H9 (cell line): ENCODE results near the gene DOK5. TPM values are rescaled to one million over a fixed set of nuclear protein-coding genes. Genes with fewer than 3 reads are reported as not detected.

Experiments
- DNase-seq: peaks from one replicate; pipeline ENCODE4 v3.0.0-alpha.2; 2017
- H2AFZ ChIP-seq: one replicate; pipeline ENCODE4 v1.6.1; 2013; ENCODE audit warnings: mild to moderate bottlenecking, low read length, control low read depth, moderate library complexity
- H2AK5ac ChIP-seq: 2 replicates; pipeline ENCODE4 v1.6.1; 2013; ENCODE audit warnings: low read length, control low read depth, mixed read lengths; ENCODE audit not compliant: insufficient read length
- H2BK120ac ChIP-seq: one replicate; pipeline ENCODE4 v1.6.1; 2013; ENCODE audit warnings: low read depth, mild to moderate bottlenecking, low read length, control low read depth, inconsistent platforms; ENCODE audit not compliant: poor library complexity, severe bottlenecking
- H2BK12ac ChIP-seq: 2 replicates; pipeline ENCODE4 v1.6.1; 2013; ENCODE audit warnings: low read length, control low read depth, mixed read lengths, low read depth; ENCODE audit not compliant: insufficient read length
- H2BK15ac ChIP-seq: 2 replicates; pipeline ENCODE4 v1.6.1; 2013; ENCODE audit warnings: low read depth, low read length, control low read depth
- H2BK20ac ChIP-seq: one replicate; pipeline ENCODE4 v1.6.1; 2013; ENCODE audit warnings: low read depth, mild to moderate bottlenecking, low read length, control low read depth, inconsistent platforms; ENCODE audit not compliant: poor library complexity, severe bottlenecking
- H2BK5ac ChIP-seq: 2 replicates; pipeline ENCODE4 v1.6.1; 2013; ENCODE audit warnings: low read length, control low read depth, mixed read lengths; ENCODE audit not compliant: insufficient read length
- H3K14ac ChIP-seq: 2 replicates; pipeline ENCODE4 v1.6.1; 2013; ENCODE audit warnings: low read length, control low read depth; ENCODE audit not compliant: insufficient read depth
- H3K18ac ChIP-seq: 2 replicates; pipeline ENCODE4 v1.6.1; 2013; ENCODE audit warnings: low read depth, mild to moderate bottlenecking, mixed read lengths, low read length, control low read depth; ENCODE audit not compliant: insufficient read length
- H3K23ac ChIP-seq: 2 replicates; pipeline ENCODE4 v1.6.1; 2013; ENCODE audit warnings: low read length, control low read depth, mixed read lengths, low read depth; ENCODE audit not compliant: insufficient read length
- H3K23me2 ChIP-seq: 2 replicates; pipeline ENCODE4 v1.6.1; 2013; ENCODE audit warnings: low read depth, mild to moderate bottlenecking, mixed read lengths, low read length, control low read depth; ENCODE audit not compliant: insufficient read length, poor library complexity, severe bottlenecking
- H3K27ac ChIP-seq: 2 replicates; pipeline ENCODE4 v1.5.1; 2013; ENCODE audit warnings: low read length, control low read depth, mixed read lengths, low read depth; ENCODE audit not compliant: insufficient read length
- H3K27me3 ChIP-seq: 2 replicates; pipeline ENCODE4 v1.6.1; 2013; ENCODE audit warnings: low read length, control low read depth, inconsistent platforms; ENCODE audit not compliant: insufficient read depth
- H3K4ac ChIP-seq: 2 replicates; pipeline ENCODE4 v1.6.1; 2013; ENCODE audit warnings: low read depth, mild to moderate bottlenecking, control low read depth, inconsistent platforms, low read length, moderate library complexity
- H3K4me1 ChIP-seq: 2 replicates; pipeline ENCODE4 v1.6.1; 2013; ENCODE audit warnings: low read length, control low read depth, inconsistent platforms; ENCODE audit not compliant: insufficient read depth
- H3K4me2 ChIP-seq: 2 replicates; pipeline ENCODE4 v1.6.1; 2013; ENCODE audit warnings: low read length, control low read depth, mixed read lengths; ENCODE audit not compliant: insufficient read length, insufficient read depth
- H3K56ac ChIP-seq: 2 replicates; pipeline ENCODE4 v1.6.1; 2013; ENCODE audit warnings: low read depth, mild to moderate bottlenecking, mixed read lengths, low read length, control low read depth; ENCODE audit not compliant: insufficient read length
- H3K79me1 ChIP-seq: 2 replicates; pipeline ENCODE4 v1.6.1; 2013; ENCODE audit warnings: low read depth, mild to moderate bottlenecking, moderate library complexity, low read length, control low read depth, inconsistent platforms; ENCODE audit not compliant: insufficient read depth, poor library complexity, severe bottlenecking
- H3K79me2 ChIP-seq: 2 replicates; pipeline ENCODE4 v1.6.1; 2013; ENCODE audit warnings: low read length, control low read depth, inconsistent platforms; ENCODE audit not compliant: insufficient read depth
- H3K9ac ChIP-seq: 2 replicates; pipeline ENCODE4 v1.6.1; 2013; ENCODE audit warnings: low read length, control low read depth, mixed read lengths; ENCODE audit not compliant: insufficient read length; ENCODE audit errors: extremely low read depth
- H3K9me3 ChIP-seq: one replicate; pipeline ENCODE4 v1.6.1; 2013; ENCODE audit warnings: low read depth, low read length, inconsistent platforms; ENCODE audit not compliant: control insufficient read depth
- H3T11ph ChIP-seq: one replicate; pipeline ENCODE4 v1.6.1; 2013; ENCODE audit warnings: mild to moderate bottlenecking, low read length, control low read depth, inconsistent platforms
- H4K20me1 ChIP-seq: one replicate; pipeline ENCODE4 v1.6.1; 2013; ENCODE audit not compliant: control insufficient read depth, insufficient read length, insufficient read depth
- H4K5ac ChIP-seq: 2 replicates; pipeline ENCODE4 v1.6.1; 2013; ENCODE audit warnings: low read depth, mild to moderate bottlenecking, mixed read lengths, low read length, control low read depth; ENCODE audit not compliant: insufficient read length
- H4K8ac ChIP-seq: replicated peaks from 2 replicates; pipeline ENCODE4 v1.6.1; 2013; ENCODE audit warnings: low read length, control low read depth, mixed read lengths, low read depth; ENCODE audit not compliant: insufficient read length
- H4K91ac ChIP-seq: 2 replicates; pipeline ENCODE4 v1.6.1; 2013; ENCODE audit warnings: low read depth, mild to moderate bottlenecking, moderate library complexity, mixed read lengths, low read length, control low read depth; ENCODE audit not compliant: insufficient read length
- H3K27ac Mint-ChIP-seq, 3 experiments: 2 replicates in 2 of 3; 3 replicates in 1 of 3; pipeline ENCODE4 v1.8.0; 2020 to 2021; ENCODE audit warnings: mixed read lengths in 3 of 3, mild to moderate bottlenecking in 1 of 3, moderate library complexity in 1 of 3
- H3K27me3 Mint-ChIP-seq: 2 replicates; pipeline ENCODE4 v1.8.0; 2021; ENCODE audit warnings: low read depth, mild to moderate bottlenecking, moderate library complexity, mixed read lengths
- H3K36me3 Mint-ChIP-seq, 3 experiments: 2 replicates in 2 of 3; 3 replicates in 1 of 3; pipeline ENCODE4 v1.8.0; 2020 to 2021; ENCODE audit warnings: low read depth in 3 of 3, mixed read lengths in 3 of 3; ENCODE audit not compliant: insufficient read depth in 1 of 3
- H3K4me1 Mint-ChIP-seq, 2 experiments: 2 replicates each; pipeline ENCODE4 v1.8.0; 2020; ENCODE audit warnings: mixed read lengths in 2 of 2
- H3K4me3 Mint-ChIP-seq, 2 experiments: 2 replicates in 1 of 2; 3 replicates in 1 of 2; pipeline ENCODE4 v1.8.0; 2020 to 2021; ENCODE audit warnings: mild to moderate bottlenecking in 2 of 2, mixed read lengths in 2 of 2, moderate library complexity in 1 of 2
- H3K9me3 Mint-ChIP-seq, 2 experiments: 2 replicates in 1 of 2; 3 replicates in 1 of 2; pipeline ENCODE4 v1.8.0; 2020; ENCODE audit warnings: mild to moderate bottlenecking in 2 of 2, mixed read lengths in 2 of 2, moderate library complexity in 1 of 2
- CTCF ChIP-seq: fragments of 200-600 bp; sonication (generic); conservative IDR thresholded peaks from 3 replicates; pipeline ENCODE4 v1.8.0; 2021; ENCODE audit warnings: antibody characterized with exemption, mild to moderate bottlenecking
- WGBS: extraction: QIAGEN DNeasy Blood & Tissue Kit; methylation state at CpG from one replicate; pipeline ENCODE4 v1.1.7; 2013; ENCODE audit warnings: missing lambda C conversion rate, low lambda C conversion rate, mixed read lengths; ENCODE audit not compliant: insufficient read length; ENCODE audit errors: extremely low coverage; 5-methylcytosine and 5-hydroxymethylcytosine counted together
- total RNA-seq: library from RNA; stranded (reverse); gene quantifications from 2 replicates; pipeline ENCODE4 v1.2.1, GENCODE V29; 2021

DOK5 gene
- total RNA-seq, 1 experiment from 2014 or later, result 4.5 TPM

DNA sequence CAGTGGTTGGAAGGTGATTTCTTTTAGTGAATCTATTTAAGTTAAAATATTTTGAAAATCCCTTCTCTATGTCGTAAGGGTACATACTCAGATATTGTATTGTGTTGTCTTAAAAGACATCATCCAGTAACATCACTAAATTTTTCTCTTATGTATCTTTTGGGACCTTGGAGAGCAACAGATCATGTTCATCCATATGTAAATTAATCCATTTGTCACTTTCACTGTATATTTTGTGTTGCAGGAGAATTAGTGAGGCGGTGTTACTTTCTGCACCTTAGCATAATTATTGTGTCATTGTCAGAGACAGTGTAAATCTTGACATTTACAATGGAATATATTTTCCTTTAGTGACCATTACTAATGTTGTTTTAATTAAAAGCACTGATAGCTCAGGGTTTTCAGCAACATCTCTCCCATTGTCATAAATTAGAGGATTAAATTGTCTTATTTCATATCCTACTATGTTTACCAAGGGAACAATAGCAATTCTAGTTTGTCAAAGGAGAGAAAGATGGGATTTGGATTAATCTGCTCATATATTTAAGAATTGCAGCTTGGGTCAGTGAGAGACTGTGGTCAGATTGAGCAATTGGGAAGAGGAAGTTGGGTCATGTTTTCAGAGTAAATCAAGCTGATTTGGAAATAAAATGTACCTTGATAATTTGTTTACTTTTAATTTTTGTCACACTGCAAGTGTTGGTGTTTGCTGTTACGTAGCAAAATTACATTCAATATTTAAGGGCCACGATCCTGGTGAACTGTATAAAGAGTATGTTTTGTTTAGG lies 22.7 kb downstream of the DOK5 start:
- H3K18ac ChIP-seq, result no peak overlapping the region
- no peak overlapping the region for H3T11ph ChIP-seq
- H3K4me2 ChIP-seq, result no peak overlapping the region
- no peak overlapping the region for H2BK12ac ChIP-seq
- no peaks in the 10 kb centered on the region for H3K27me3 Mint-ChIP-seq
- H4K91ac ChIP-seq, result no peak overlapping the region
- no peaks in the 10 kb centered on the region for H3K4me1 ChIP-seq
- H3K14ac ChIP-seq, result no peak overlapping the region
- H2BK120ac ChIP-seq, result no peak overlapping the region
- no peak overlapping the region for H4K8ac ChIP-seq
- H4K5ac ChIP-seq, result no peak overlapping the region
- no peak overlapping the region for H3K27ac ChIP-seq
- H3K9ac ChIP-seq, result no peak overlapping the region
- H3K56ac ChIP-seq, result no peak overlapping the region
- H3K9me3 ChIP-seq, result no peaks in the 10 kb centered on the region
- H2AFZ ChIP-seq, result no peak overlapping the region
- H3K23me2 ChIP-seq, result no peaks in the 10 kb centered on the region
- no peaks in the 10 kb centered on the region; a peak in 1 of 4 replicates for H3K4me1 Mint-ChIP-seq
- H4K20me1 ChIP-seq, result no peaks in the 10 kb centered on the region
- H3K27me3 ChIP-seq, result no peaks in the 10 kb centered on the region
- no peaks in the 10 kb centered on the region for H3K36me3 Mint-ChIP-seq
- no peak overlapping the region for H3K4me3 Mint-ChIP-seq
- no peak for DNase-seq
- H2AK5ac ChIP-seq, result no peak overlapping the region
- H3K23ac ChIP-seq, result no peak overlapping the region
- no peak for TF ChIP-seq CTCF
- H3K4ac ChIP-seq, result no peak overlapping the region
- H3K79me2 ChIP-seq, result no peaks in the 10 kb centered on the region
- WGBS, result no CpG with 5 or more reads among the region's 4 CpGs
- H3K9me3 Mint-ChIP-seq, result no peaks in the 10 kb centered on the region
- H2BK20ac ChIP-seq, result no peak overlapping the region
- H3K27ac Mint-ChIP-seq, result no peak overlapping the region
- no peak overlapping the region for H2BK5ac ChIP-seq
- no peak overlapping the region for H2BK15ac ChIP-seq
- no peaks in the 10 kb centered on the region for H3K79me1 ChIP-seq
